Measurements from ENCODE around the gene MAPK7.

MAPK7 gene

GRCh38 chr17:19415311-19415710, 37.0 kb downstream of the MAPK7 start:
- TF ChIP-seq, protein P1, sequence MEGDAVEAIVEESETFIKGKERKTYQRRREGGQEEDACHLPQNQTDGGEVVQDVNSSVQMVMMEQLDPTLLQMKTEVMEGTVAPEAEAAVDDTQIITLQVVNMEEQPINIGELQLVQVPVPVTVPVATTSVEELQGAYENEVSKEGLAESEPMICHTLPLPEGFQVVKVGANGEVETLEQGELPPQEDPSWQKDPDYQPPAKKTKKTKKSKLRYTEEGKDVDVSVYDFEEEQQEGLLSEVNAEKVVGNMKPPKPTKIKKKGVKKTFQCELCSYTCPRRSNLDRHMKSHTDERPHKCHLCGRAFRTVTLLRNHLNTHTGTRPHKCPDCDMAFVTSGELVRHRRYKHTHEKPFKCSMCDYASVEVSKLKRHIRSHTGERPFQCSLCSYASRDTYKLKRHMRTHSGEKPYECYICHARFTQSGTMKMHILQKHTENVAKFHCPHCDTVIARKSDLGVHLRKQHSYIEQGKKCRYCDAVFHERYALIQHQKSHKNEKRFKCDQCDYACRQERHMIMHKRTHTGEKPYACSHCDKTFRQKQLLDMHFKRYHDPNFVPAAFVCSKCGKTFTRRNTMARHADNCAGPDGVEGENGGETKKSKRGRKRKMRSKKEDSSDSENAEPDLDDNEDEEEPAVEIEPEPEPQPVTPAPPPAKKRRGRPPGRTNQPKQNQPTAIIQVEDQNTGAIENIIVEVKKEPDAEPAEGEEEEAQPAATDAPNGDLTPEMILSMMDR (IDR thresholded peaks at IDR 0.05; ENCODE audit: extremely low read depth, insufficient read depth, missing control alignments): no peak
- no peak for DNase-seq (ENCODE audit: low spot score)
- in situ Hi-C loops (cut with MboI; ENCODE audit: low pct_unique_long_range_greater_than_20kb, low sequenced_read_pairs, unreplicated experiment): no loop called here

DNA sequence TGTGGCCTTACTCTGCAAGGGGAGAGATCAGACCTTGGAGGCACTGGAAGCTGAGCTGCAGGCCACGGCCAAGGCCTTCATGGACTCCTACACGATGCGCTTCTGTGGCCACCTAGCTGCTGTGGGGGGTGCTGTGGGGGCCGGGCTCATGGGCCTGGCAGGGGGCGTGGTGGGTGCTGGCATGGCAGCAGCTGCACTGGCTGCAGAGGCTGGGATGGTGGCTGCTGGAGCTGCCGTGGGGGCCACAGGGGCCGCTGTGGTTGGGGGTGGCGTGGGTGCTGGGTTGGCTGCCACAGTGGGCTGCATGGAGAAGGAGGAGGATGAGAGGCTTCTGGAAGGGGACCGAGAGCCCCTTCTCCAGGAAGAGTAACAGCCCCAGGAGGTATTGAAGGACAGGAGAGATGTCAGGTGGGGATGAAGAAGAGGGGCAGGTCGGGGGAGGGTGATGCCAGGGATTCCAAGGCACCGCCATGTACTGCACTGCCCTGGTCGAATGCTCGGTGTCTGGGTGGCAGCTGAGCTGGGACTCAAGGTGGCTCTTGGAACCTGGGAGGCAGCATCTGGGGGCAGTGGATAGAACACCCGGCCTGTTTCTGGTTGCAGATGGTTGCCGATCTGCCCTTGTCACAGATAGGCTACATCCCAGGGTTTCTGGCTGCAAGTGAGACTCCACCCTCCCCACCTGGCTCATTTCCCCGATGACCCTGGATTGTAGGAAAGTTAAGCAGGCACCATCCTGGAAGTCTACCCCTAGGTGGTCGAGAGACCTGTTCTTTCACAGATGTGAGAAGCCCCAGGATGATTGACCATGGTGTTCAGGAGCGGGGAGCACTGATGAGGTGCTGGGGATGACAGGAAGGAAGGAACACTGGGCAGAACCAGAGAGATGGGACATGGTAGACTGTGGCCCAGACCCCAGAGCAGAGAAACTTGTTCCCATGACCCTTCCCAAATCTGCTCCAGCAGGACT, 37.8 kb downstream of the MAPK7 start:
- in situ Hi-C loops (cut with MboI; ENCODE audit: low pct_unique_long_range_greater_than_20kb, low sequenced_read_pairs, unreplicated experiment): no loop called here
- DNase-seq (ENCODE audit: low spot score): no peak
- TF ChIP-seq, protein P1 (IDR thresholded peaks at IDR 0.05; ENCODE audit: extremely low read depth, insufficient read depth, missing control alignments): no peak

DNA sequence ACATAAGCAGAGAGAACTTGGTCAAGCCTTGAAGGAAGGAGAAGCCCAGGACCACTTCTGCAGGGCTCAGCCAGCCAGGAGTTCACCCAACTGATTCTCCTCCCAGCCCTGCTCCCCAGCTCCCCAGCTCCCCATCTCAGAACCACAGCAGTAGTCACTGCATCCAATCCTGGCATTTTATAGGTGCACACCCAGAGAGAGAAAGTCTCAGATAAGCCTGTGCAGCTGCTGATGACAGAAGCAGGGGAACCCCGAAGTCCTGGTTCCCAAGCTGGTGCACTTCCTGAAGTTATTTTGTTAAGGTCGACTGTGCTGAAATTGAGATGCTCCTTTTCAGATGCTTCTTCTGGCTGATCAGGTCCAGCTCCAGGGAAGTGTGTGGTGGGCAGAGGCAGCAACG, 39.3 kb downstream of the MAPK7 start:
- no peak for DNase-seq (ENCODE audit: low spot score)
- TF ChIP-seq, protein P1 (IDR thresholded peaks at IDR 0.05; ENCODE audit: extremely low read depth, insufficient read depth, missing control alignments): no peak
- in situ Hi-C loops (cut with MboI; ENCODE audit: low pct_unique_long_range_greater_than_20kb, low sequenced_read_pairs, unreplicated experiment): no loop called here

GRCh38 chr17:19418251-19418992, 40.1 kb downstream of the MAPK7 start:
- no peak for DNase-seq (ENCODE audit: low spot score)
- TF ChIP-seq, protein P1 (IDR thresholded peaks at IDR 0.05; ENCODE audit: extremely low read depth, insufficient read depth, missing control alignments): no peak
- in situ Hi-C loops (cut with MboI; ENCODE audit: low pct_unique_long_range_greater_than_20kb, low sequenced_read_pairs, unreplicated experiment): no loop called here

DNA sequence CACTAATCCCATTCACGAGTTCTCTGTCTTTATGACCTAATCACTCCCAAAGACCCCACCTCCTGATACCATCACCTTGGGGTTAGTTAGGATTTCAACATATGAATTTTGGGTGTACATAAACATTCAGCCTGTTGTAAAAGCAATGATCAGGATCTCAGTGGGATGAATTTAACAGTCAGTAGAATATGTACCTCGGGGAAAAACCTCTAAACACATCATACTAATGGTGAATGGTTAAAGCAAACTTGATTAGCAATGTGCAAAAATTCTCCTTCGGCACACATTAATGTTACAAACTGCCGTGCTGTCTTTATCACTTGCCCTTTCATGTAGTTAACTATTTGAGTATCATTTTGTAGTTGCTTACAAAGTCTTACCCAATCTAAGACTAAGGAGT, 42.9 kb downstream of the MAPK7 start:
- no peak for DNase-seq (ENCODE audit: low spot score)
- TF ChIP-seq, protein P1 (IDR thresholded peaks at IDR 0.05; ENCODE audit: extremely low read depth, insufficient read depth, missing control alignments): no peak
- in situ Hi-C loops (cut with MboI; ENCODE audit: low pct_unique_long_range_greater_than_20kb, low sequenced_read_pairs, unreplicated experiment): loop anchor here (10.0 kb wide), 1 partner anchor 56 kb away; the partner anchor contains the start of gene B9D1

- in situ Hi-C loops (cut with MboI; ENCODE audit: low pct_unique_long_range_greater_than_20kb, low sequenced_read_pairs, unreplicated experiment): loop anchor here (10.0 kb wide), 1 partner anchor 57 kb away; the partner anchor contains the start of gene B9D1
- no peak for DNase-seq (ENCODE audit: low spot score)
Observed at GRCh38 chr17:19421926-19422325, 43.6 kb downstream of the MAPK7 start.

More at GRCh38 chr17:19421926-19422325, 43.6 kb downstream of the MAPK7 start:
- TF ChIP-seq, protein P1 (IDR thresholded peaks at IDR 0.05; ENCODE audit: extremely low read depth, insufficient read depth, missing control alignments): no peak
